ENCODE results near the gene TBC1D4.

TBC1D4 gene

DNA sequence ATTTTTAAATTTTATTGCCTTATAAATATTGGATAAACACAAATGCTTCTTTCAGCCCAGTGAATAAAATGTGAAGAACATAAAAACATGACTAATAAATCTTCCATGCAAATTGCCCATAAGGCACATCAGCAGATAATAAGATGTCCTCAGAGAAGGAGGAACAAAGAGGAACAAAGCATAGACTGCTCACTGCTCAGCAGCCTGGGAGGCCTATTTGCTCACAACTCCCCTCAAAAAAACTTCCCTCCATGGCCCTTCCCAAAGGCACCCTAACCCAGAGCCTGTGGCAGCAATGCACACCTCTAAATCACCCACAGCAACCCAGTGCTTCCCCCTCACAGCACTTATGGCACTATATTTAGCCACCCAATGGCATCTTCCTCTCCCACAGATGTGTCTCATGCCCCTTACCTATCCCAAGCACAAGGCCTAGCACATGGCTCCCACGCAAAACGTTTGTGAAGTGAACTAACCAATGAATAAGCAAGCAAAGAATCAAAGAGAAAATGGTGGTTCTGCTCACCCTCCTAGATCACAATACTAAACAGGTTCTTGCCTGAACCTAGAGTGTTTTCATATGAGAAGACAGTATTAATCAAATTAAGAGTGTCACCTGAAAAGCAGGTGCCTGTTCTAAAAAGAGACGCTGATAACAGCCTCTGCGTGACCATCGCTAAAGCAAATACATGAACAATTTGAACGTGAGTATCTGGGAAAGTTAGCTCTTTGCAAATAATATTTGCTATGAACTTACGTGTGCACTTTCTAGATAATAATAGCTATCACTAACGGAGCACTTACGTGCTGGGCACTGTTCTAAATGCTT, 96.9 kb downstream of the TBC1D4 start:
- no peak for DNase-seq

DNA sequence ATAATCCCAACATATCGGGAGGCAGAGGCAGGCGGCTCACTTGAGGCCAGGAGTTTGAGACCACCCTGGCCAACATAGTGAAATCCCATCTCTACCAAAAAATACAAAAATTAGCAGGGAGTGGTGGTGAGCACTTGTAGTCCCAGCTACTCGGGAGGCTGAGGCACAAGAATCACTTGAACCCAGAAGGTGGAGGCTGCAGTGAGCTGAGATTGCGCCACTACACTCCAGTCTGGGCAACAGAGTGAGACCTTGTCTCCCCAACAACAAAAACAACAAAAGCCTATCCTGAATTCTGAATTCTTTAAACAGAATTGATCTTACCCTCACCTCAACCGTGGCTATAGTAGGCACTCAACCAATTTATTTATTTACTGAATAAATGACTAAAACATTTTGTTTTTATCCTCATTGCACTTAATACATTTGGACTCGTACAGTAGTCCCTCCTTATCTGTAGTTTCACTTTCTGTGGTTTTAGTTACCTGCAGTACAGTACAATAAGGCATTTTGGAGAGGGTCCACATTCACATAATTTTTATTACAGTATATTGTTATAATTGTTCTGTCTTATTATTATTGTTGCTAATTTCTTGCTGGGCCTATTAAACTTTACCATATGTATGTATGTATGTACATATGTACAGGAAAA, 98.8 kb downstream of the TBC1D4 start:
- DNase-seq: no peak

DNA sequence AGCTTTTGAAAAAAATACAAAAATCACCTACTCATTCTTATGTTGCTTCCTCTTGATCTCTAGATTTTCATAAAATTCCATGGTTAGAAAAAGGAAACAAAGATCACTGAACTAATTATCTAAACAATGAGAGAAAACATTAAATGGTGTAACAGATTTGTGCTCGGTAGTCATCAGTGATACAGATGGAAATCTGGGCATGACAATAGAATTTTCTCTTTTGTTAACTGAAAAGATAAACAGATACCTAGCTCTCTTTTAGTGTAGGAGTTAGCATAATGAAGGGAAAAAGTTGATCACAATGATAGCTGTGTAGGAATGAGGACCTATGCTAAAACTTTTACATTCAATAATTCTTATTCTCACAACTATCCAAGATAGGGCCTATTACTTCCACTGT, 103.7 kb downstream of the TBC1D4 start:
- no peak for DNase-seq

DNA sequence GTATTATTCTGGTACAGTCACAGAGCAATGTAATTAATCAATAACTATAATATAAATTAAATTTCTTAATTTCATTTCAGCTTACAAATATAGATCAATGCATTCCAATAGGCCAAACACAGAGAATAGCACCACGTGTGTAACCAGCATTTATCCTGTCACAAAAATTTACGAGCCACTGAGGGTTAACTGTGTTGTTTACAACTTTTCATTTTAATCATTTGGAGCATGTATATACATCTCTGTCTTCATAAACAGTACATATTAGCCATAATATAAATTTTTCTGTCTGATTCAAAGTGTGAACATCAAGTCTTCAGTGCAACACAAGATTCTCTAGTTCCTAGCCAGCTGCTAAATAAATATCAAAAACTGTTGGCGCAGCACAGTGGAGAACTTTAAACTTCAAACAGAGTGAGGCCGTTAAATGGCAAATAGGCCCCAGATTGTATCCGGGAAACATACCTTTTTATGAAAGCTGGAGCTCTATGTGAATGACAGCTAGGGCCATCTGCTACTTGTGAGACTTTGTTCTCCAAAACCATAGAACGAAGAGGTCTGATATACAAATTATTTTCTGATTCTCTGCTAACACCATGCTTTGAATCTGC, 105.1 kb downstream of the TBC1D4 start:
- DNase-seq: no peak

DNA sequence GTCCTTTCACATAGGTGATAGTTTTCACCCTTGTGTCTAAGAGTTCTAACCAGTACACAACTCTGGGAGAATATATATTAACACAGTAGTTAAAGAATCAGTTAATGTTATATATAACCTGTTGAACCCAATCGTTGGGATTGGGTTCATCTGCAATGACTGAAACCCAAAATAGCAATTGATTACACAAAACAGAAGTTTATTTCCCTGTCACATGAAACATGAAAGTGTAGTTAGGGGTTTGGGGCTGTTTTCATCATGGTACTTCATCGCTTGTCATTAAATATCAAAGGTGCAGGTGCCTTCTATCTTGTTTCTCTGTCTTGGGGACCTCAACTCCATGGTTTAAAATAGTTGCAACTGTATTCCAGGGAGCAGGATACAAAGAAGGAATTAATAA, 106.6 kb downstream of the TBC1D4 start:
- no peak for DNase-seq

DNA sequence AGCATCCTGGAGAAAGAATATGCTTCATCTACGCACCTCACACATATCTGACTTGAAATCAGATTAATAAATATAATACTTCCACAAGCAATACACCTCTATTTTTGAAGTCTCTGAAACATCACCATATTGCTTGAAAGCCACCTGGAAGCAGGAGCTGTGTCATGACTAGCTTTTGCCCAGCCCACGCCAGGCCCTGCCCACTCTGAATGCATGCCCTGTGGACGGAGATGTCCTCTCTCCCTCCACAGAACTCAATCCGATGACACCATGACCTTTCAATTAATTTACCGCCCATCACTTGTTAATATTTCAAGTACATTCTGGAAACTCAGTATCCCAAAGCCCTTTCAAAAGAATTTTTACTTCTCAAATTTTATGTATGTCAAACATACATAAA, 108.0 kb downstream of the TBC1D4 start:
- DNase-seq: no peak

DNA sequence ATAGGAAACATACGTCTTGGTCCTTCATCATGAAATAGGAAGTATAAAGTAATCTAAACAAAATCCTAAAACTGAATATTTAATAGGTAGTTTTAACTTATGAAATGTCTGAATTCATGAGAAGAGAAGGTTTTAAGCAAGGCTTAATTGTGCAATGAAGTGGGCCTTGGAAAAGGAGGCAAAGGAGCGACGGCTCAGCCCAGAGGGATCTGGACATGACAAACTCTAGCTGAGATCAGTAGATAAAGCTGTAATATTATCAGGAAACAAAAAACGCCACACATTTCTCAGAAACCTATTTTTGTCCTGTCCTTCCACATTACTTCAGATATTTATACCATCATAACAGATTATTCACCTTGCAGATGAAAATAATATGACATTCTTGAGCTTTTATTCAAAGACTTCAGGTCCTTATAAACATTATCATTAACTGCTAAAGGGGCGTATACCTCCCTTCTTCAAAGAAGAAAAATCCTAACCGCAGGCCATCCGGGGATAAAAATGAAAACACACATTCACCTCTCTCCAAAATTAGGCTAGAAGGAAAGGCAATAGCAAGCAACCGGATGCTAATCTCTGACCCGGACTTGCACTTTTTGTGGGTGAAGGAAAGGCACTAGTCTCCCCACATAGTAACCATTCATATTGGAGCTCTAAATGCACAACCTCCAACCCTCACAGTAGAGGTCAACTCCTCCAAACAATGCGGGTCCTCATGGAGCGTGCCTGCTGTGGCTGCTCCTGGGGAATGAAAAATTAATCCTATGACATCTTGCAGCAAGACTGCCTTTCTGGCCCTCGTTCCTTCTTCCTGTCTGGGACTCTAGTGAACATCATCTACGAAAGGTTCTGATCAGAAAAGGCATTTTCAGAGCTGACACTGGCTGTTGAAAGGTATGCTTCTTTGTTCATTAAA, 108.8 kb downstream of the TBC1D4 start:
- no peak for DNase-seq

DNA sequence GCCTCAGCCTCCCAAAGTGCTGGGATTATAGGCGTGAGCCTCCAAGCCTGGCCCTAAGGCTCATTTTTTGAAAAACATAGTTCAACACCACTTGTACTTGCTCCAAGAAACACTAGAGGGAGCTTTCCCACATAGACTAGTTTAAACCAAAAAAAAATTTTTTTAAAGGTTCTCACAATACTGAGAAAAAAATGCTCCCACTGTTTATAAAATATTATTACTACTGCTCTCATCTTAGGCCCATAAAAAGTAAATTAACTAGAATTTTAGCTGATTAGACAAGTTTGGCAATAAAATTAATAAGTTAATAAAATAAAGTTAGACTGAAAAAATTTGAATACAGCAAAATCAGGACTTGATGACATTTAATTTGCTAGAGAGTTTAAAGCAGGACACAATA, 109.5 kb downstream of the TBC1D4 start:
- peak; percentile 57 for DNase-seq

DNA sequence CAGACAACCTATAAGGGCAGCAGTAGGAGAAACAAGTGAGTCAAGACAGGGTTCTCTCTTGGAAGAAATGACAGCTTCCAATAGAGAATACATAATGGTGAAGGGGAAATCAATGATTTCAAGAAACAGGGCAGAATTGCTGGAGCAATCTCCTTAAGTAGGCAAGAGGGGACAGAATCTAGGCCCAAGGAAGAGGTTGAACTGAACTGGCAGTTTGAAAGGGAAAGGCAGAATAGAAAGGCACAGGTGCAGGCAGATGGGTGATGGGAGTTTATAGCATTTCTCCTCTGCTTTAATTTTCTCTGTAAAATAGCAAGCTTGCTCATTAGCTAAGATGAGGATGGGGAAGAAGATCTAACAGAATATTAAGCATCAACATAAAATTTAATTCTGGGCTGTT, 110.8 kb downstream of the TBC1D4 start:
- DNase-seq: no peak

DNA sequence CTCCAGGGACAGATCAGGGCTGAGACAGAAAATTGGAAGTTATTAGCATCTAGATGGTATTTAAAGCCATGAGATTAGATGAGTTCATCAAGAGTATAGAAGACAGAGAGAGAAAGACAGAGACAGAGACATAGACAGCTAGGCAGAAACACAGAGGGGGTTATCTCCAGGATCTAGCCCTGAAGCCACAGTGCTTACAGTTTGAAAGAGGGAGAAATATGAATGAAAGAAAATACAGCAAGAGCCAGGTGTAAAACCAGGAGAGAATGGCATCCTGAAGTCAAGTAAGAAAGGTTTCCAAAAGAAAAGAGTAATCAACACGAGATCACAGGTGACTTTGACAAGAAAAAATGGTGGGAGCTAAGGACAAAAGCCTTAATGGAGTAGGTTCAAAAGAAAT, 111.2 kb downstream of the TBC1D4 start:
- no peak for DNase-seq

DNA sequence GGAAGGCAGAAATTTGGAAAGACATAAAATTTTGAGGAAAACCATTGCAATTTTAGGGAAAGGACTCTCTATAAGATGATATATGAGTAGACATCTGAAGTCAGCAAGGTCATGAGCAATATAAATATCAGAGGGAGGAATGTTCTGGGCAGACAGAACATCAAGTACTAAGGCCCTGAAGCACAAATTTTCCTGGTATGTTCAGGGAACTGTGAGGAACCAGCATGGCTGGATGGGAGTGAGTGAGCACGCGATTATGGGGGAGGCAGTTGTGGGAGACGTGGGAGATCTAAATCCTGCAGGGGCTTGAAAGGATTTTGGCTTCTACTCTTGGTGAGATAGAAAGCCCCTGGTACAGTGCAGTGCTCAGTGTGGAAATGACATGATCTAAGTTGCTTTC, 112.0 kb downstream of the TBC1D4 start:
- no peak for DNase-seq

DNA sequence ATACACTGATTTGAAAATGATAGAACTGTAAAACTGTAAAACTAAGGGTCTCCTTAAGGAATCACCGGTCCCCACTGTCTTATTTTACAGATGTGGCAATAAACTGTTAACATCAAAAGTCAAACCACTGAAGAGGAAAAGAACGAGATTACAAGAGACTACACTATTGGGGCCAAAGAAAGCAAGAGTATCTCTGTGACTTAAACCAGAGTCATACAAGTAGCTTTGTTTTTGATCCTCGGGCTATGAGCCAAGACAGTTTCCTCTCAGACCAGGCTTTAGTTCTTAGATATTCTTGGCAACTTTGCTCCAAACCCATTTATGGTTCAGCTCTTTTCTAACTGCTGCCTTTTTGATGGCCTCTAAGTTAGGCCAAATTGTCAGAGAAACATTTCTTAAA, 113.8 kb downstream of the TBC1D4 start:
- no peak for DNase-seq

DNA sequence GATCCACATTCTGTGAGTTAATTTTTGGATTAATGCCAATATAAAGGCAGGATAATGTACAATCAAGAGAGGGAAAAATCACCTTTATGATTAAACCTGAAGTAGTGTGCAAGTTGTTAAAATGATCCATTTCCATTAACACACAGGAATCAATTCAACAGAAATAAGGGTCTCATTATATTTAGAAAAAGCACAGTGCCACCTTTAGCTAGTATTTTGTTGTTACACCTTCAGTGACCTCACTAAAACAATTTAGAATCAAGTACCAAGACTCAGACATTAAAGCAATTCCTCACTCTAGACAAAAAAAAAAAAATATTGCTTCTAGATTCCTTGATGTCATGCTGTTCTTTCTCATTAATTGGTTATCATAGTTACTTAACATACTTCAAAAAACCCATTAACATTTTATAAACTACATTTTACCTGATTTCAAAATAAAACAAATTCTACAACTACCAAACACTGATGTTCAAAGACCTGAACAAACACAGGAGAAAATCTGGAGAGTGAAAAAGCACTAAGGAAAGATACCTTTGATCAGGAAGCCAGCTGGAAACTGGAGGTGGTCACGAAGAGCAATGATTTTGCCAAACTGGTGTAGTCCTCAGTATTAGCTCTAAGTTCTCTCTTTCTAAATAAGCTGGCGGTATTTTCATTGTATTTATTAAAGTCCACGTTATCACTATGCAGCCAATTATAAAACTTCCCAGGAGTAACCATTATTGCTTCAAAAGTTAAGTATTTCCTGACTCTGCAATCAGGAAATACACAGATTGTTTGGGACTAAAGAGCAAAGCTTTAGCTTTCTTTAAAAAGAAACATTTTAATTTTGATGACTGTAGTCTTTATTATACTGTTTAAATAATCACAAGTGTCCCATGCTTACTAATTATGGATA, 115.3 kb downstream of the TBC1D4 start:
- no peak for DNase-seq

DNA sequence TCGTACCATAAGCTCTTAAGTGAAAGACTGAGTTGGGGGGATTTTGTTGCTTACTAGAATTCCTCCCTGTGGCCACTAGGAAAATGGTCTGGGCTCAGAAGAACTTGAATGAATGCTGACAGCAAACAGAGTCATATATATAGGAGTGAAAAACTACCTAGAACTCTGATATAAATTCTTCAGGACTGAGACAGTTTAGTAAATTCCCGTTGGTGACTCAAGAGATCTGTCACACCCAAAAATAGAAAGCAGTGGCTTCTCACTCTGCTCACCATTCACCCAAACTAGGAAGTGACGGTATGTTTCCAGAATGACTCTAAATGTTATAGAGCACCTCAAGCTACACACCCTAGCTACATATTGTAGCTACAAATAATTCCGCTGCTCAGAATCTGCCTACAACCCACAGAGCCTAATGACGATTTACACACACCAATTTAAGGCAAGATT, 116.2 kb downstream of the TBC1D4 start:
- DNase-seq: peak; percentile 88

DNA sequence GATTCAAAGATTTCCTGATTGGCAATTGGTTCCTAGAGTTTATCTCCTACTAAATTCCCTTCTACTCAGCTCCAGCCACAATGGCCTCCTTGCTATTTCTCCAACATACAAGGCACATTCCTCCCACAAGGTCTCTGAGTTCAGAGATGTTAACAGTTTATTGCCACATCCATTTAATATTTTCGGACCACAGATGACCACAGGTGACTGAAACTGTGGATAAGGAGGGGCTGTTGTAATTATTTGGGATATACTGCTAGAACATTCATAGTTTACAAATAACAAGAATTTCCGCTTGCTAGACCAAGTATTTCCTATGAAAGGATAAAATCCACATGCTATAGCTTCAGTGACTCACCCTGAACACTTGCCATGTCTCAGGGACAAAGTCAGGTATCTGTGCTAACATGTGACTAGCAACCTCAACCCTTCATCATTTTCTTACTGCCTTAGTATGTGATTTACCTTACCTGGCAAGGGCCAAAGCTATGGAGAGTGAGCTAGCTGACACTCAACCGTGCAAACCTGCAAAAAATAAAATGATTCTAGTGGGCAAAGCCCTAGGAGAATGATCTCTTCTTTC, 117.7 kb downstream of the TBC1D4 start:
- DNase-seq: no peak

DNA sequence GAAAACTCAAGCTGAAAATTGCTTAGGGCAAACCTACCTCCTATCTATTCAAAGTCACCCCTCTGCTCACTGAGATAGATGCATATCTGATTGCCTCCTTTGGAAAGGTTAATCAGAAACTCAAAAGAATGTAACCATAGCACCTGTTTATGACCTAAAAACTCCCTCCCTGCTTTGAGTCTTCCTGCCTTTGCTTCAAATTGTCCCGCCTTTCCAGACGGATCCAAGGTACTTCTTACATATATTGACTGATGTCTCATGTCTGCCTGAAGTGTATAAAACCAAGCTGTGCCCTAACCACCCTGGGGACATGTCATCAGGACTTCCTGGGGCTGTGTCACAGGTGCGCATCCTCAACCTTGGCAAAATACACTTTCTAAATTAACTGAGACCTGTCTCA, 118.6 kb downstream of the TBC1D4 start:
- DNase-seq: no peak

DNA sequence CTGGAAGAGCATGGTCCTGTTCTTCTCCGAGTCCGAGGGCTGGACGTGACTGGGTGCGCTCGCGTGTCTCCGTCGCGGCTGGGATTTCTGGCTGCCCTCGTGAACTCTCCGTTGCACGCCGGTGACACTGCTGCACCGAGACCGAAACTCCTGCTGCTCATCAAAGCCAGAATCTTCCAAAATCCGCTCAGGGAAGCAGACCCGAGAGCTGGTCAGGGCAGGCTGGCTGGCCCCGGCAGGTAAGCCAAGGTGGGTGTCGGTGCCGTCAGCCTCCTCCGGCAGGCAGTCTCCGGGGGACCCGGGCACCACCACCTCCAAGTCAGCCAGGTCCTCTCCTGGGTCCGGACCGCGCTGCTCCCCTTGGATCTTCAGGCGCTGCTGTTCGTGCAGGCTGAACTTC, 119.9 kb downstream of the TBC1D4 start:
- no peak for DNase-seq

DNA sequence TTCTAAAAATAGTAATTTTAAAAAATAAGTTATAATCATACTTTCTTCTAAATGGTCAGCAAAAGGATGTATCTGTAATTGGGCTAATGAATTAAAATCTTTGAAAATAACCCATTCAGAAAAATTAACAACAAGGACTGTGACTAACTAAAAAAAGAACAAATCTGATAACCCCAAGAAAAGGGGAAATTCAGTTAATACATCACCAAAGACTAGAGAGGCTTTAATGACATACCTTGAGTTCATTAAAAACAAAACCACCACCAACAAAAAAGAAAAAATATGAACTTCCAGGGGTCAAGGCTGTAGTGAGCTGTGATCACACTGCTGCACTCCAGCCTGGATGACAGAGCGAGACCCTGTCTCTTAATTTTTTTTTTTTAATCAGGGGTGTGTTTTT, 121.8 kb downstream of the TBC1D4 start:
- no peak for DNase-seq

DNA sequence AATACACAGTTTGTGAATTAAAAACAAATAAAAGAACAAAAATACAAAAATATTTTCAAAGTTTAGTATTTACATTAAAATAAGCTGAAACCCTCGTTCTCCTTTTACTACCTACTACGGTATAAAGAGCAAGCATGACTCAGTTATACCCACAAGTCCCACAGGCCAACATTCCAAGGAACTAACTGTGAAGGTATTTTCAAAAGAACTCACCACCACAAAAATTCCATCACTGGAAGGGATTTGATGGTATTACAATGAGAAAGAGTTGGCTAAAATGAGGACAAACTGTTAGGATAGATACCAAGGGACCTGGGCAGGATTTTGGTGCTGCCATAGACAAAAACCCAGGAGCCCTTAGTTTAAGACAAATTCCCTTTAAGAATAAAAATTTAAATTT, 122.7 kb downstream of the TBC1D4 start:
- DNase-seq: no peak

DNA sequence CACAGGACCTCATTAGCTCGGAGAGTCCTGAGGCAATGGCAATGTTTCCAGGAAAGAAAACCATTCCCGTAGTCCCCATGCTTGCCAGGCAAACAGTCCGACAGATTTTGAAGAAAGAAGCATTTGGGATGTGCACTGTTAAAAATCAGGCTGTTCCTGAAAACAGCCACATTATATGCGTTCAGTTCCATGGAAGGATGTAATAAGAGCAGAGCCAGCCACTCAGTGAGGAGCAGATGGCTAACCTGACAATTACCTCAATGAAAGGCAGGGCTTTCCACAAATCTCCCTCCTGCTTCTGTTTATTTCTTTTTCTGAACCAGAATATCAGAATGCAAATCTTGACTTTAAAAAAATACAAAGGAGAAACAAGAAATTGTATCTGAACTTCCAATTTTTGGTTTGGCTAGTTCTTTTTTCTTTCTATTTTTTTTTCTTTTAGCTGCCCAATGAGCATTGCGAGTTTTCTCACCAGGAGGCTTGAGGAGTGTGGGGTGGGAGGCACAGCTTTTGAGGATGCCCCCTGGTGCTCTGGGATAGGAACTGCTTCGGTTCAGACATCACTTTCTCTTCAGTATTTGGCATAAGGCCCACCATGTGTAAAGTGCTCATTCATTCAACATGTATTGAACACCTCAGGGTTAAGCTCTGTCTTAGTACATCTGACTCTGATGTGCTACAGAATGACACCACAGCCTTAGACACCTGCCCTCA, 124.2 kb downstream of the TBC1D4 start:
- DNase-seq: peak; percentile 68

DNA sequence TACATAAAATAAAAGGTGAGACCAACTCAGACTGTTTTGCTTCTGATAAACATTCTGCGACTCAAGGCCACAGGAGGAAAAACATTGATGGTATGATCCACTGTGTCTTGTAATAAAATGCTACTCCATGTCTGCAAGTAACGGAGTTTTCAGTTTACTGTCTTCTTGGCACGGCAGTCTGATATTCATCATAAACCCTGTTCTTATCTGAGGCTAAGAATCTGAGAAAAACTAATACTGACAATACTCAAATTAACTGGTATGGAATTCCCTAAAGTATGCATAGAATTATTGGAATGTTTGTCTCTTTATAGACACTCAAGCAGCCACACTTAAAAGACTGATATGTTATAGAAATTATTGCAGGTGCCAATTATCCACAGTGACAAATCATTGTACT, 125.5 kb downstream of the TBC1D4 start:
- no peak for DNase-seq

Measured in activated CD4-positive, alpha-beta T cell treated with anti-CD3 and anti-CD28 coated beads, Interleukin-2, Interleukin-6, amounts not matched to agents 100 ng/mL and 50 ng/mL, durations not matched to agents 16 hours and 8 hours (primary cell).